GM04503 (cell line): ENCODE data around the gene SKIC8.
"Not testable (repeated sequence)": the region's sequence is repeated elsewhere in the genome, so short reads cannot be mapped to it uniquely, and the experiment has no call there.

Experiments
- DNase-seq: peaks from one replicate; pipeline ENCODE4 v3.0.0-alpha.2; 2012; ENCODE audit warnings: low read depth

SKIC8 gene

GRCh38 chr15:78255421-78256043 lies 43.9 kb downstream of the SKIC8 start:
- DNase-seq = no peak

- no peak for DNase-seq
Measured at GRCh38 chr15:78251136-78251535, 48.3 kb downstream of the SKIC8 start.

GRCh38 chr15:78249131-78249530 lies 50.3 kb downstream of the SKIC8 start:
- no peak for DNase-seq

- DNase-seq = no peak
Measured at GRCh38 chr15:78247911-78248310, 51.5 kb downstream of the SKIC8 start.

- not testable (repeated sequence) for DNase-seq
Measured at GRCh38 chr15:78245976-78246620, 53.3 kb downstream of the SKIC8 start.

GRCh38 chr15:78245392-78245791 lies 54.0 kb downstream of the SKIC8 start:
- not testable (repeated sequence) for DNase-seq

- no peak for DNase-seq
Measured at GRCh38 chr15:78244893-78245292, 54.5 kb downstream of the SKIC8 start.

- DNase-seq = no peak
Measured at GRCh38 chr15:78244101-78244500, 55.3 kb downstream of the SKIC8 start.

- no peak for DNase-seq
Measured at GRCh38 chr15:78243491-78243941, 55.9 kb downstream of the SKIC8 start.

- DNase-seq = no peak
Measured at GRCh38 chr15:78243058-78243457, 56.4 kb downstream of the SKIC8 start.

- no peak for DNase-seq
Measured at GRCh38 chr15:78242128-78242527, 57.3 kb downstream of the SKIC8 start.

GRCh38 chr15:78241017-78241416 lies 58.4 kb downstream of the SKIC8 start:
- no peak for DNase-seq

GRCh38 chr15:78239811-78240210 lies 59.6 kb downstream of the SKIC8 start:
- DNase-seq = no peak

- DNase-seq = no peak
Measured at GRCh38 chr15:78237146-78237545, 62.3 kb downstream of the SKIC8 start.

GRCh38 chr15:78236491-78236890 lies 62.9 kb downstream of the SKIC8 start:
- DNase-seq = no peak

GRCh38 chr15:78234515-78235040 lies 64.8 kb downstream of the SKIC8 start, which contains the start of gene ACSBG1:
ACSBG1 (minus strand) TSS chr15:78234565; CDS start chr15:78234501, 64 bp downstream.
- DNase-seq = no peak

- no peak for DNase-seq
Measured at GRCh38 chr15:78233496-78233895, 65.9 kb downstream of the SKIC8 start.
